HEK293 (cell line): ENCODE results near the gene MYO1B.

Source experiments
- GFI1B ChIP-seq: fragments of 450-650 bp; formaldehyde crosslinking; IDR thresholded peaks from 2 replicates; pipeline ENCODE4 v1.5.1; 2016; ENCODE audit warnings: missing biosample characterization, missing genetic modification characterization
- TCF7L2 ChIP-seq: IDR thresholded peaks from 2 replicates; pipeline ENCODE4 v1.6.1; 2011; ENCODE audit warnings: low read depth, mild to moderate bottlenecking, inconsistent platforms, low read length, moderate library complexity, borderline replicate concordance
- ZNF133 ChIP-seq: fragments of 450-650 bp; formaldehyde crosslinking; IDR thresholded peaks from 2 replicates; pipeline ENCODE4 v1.5.1; 2016; ENCODE audit warnings: missing biosample characterization, missing genetic modification characterization
- ZNF391 ChIP-seq: fragments of 450-650 bp; formaldehyde crosslinking; IDR thresholded peaks from 2 replicates; pipeline ENCODE4 v1.5.1; 2016; ENCODE audit warnings: low read depth, missing biosample characterization, missing genetic modification characterization, borderline replicate concordance
- TF ChIP-seq, protein P1 (sequence below): fragments of 450-650 bp; formaldehyde crosslinking; IDR thresholded peaks from 2 replicates; pipeline ENCODE4 v1.5.1; 2016; ENCODE audit warnings: missing biosample characterization, missing genetic modification characterization

DNA sequence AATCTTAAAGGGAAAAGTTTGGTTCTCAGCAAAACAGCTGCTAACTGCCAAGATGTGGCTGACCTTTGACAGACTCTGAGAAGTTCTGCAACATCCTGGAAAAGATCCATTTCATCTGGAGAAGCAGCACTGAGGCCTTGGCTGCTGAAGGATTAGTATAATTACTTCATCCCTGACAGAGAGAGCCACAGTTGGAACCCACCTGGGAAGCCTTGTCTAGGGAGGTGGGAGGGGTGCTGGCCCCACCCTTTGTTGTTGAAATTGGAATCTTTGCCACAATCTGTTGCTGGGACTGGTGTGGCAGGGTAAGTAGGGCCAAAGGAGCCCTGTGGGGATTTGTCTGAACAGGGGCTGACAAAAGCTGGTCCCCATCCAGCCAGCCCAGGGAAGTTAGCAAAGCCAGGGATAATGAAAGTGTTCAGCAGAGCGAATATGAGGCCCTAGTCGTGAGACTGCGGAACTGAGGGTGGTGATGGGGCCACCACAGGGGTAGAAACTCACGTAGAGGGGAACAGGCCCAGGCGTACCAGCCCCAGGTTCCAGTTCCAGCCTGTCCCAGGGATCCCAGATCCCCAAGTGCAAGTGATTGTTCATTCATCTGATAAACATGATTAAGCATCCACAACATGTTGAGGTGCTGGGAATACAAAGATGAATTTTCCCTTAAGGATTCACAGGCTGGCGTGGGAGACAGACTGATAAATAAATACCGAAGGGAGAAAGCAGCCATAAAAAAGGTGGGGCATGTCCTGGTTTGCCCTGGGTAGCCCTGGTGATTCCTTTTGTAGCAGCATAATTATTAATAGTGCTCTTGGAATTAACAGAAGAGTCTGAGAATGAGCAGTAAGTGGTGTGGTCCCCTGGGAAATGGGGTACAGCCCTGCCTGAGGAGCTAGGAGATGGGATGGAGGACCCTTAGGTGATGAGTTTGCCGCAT, 60.0 kb downstream of the MYO1B start:
- no peak for TF ChIP-seq GFI1B
- TF ChIP-seq, protein P1, sequence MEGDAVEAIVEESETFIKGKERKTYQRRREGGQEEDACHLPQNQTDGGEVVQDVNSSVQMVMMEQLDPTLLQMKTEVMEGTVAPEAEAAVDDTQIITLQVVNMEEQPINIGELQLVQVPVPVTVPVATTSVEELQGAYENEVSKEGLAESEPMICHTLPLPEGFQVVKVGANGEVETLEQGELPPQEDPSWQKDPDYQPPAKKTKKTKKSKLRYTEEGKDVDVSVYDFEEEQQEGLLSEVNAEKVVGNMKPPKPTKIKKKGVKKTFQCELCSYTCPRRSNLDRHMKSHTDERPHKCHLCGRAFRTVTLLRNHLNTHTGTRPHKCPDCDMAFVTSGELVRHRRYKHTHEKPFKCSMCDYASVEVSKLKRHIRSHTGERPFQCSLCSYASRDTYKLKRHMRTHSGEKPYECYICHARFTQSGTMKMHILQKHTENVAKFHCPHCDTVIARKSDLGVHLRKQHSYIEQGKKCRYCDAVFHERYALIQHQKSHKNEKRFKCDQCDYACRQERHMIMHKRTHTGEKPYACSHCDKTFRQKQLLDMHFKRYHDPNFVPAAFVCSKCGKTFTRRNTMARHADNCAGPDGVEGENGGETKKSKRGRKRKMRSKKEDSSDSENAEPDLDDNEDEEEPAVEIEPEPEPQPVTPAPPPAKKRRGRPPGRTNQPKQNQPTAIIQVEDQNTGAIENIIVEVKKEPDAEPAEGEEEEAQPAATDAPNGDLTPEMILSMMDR (tag by site-specific recombination) = no peak
- no peak for TF ChIP-seq ZNF391 (tag by site-specific recombination)
- TF ChIP-seq TCF7L2 = no peak
- TF ChIP-seq ZNF133 = no peak
